Lung (tissue), 12 donors: ENCODE measurements around the gene DISP2. TPM values are rescaled to one million over a fixed set of nuclear protein-coding genes. Genes with fewer than 3 reads are reported as not detected.
A peak's percentile ranks its signal among the peaks of the same experiment; 100 is the strongest.

ENCODE experiments used
- ATAC-seq: fragments of 200-7000 bp; cut with Tn5 transposase; one replicate; pipeline ENCODE4 v1.9.1; 2020; ENCODE audit warnings: moderate number of reproducible peaks; ENCODE audit not compliant: insufficient read depth, low FRiP score
- DNase-seq, 3 donors: peaks; one replicate each; pipeline ENCODE4 v3.0.0-alpha.2; 2013 to 2017
- H3K27ac ChIP-seq, 2 donors: one replicate each; pipeline ENCODE4 v1.5.1; 2013; ENCODE audit warnings: mild to moderate bottlenecking in 2 of 2, moderate library complexity in 2 of 2, control low read depth in 1 of 2, inconsistent platforms in 1 of 2, low read depth in 1 of 2, low read length in 1 of 2
- H3K27me3 ChIP-seq, 3 donors: one replicate each; pipeline ENCODE4 v1.5.1; 2013; ENCODE audit warnings: low read length in 2 of 3; ENCODE audit not compliant: control insufficient read depth in 3 of 3, insufficient read depth in 3 of 3
- H3K36me3 ChIP-seq, 4 donors: one replicate each; pipeline ENCODE4 v1.5.1; 2013; ENCODE audit warnings: low read length in 4 of 4, mild to moderate bottlenecking in 1 of 4, moderate library complexity in 1 of 4; ENCODE audit not compliant: control insufficient read depth in 4 of 4, insufficient read depth in 4 of 4
- H3K4me1 ChIP-seq, 5 donors: one replicate each; pipeline ENCODE4 v1.5.1; 2013; ENCODE audit warnings: low read length in 5 of 5, mild to moderate bottlenecking in 2 of 5, moderate library complexity in 1 of 5; ENCODE audit not compliant: control insufficient read depth in 5 of 5, insufficient read depth in 5 of 5
- H3K4me3 ChIP-seq: one replicate; pipeline ENCODE4 v1.5.1; 2013; ENCODE audit warnings: mild to moderate bottlenecking, control low read depth, moderate library complexity
- H3K9ac ChIP-seq, 2 donors: one replicate each; pipeline ENCODE4 v1.5.1; 2013; ENCODE audit warnings: low read length in 2 of 2, control low read depth in 1 of 2; ENCODE audit not compliant: insufficient read depth in 1 of 2
- H3K9me3 ChIP-seq, 4 donors: one replicate each; pipeline ENCODE4 v1.5.1; 2013; ENCODE audit warnings: low read length in 3 of 4, mild to moderate bottlenecking in 1 of 4, moderate library complexity in 1 of 4; ENCODE audit not compliant: control insufficient read depth in 4 of 4, insufficient read depth in 3 of 4
- CTCF ChIP-seq: IDR thresholded peaks from 2 replicates; pipeline ENCODE4 v1.5.1; 2012; ENCODE audit warnings: mild to moderate bottlenecking; ENCODE audit errors: control extremely low read depth, extremely low read depth
- WGBS, 2 donors: extraction: QIAGEN DNeasy Blood & Tissue Kit; methylation state at CpG; one replicate each; pipeline ENCODE4 v1.1.7; 2013; 5-methylcytosine and 5-hydroxymethylcytosine counted together
- polyA plus RNA-seq, 2 donors: library from polyadenylated mRNA; stranded (reverse); fragments of 200-250 nt; gene quantifications; one replicate each; pipeline ENCODE4 v1.2.1, GENCODE V29; 2013
- total RNA-seq, 2 donors: library from RNA; depleted of rRNA in 1 of 2; stranded (reverse); fragments of >200 nt in 1 of 2; gene quantifications; one replicate each; pipeline ENCODE4 v1.2.1, GENCODE V29; 2014 to 2021
- donor health status: control.
- donor health status: control.
- donor health status: Bipolar disorder and iron deficiency.
- donor health status: healthy.
- donor health status: DM: yes; HTN: yes; CAD: no.

The DISP2 gene
- total and polyA plus RNA-seq, 4 donors = 0.06 to 2.5 (median 0.76) TPM

GRCh38 chr15:40420071-40420713, 62.2 kb downstream of the DISP2 start:
- peak overlapping the region; percentile 17 to 59 for H3K27ac ChIP-seq
- H3K27me3 ChIP-seq = no peaks in the 10 kb centered on the region
- 80 to 81% methylated on average over 11 of the region's 11 CpGs for WGBS, 2 donors
- TF ChIP-seq CTCF = no peak
- H3K4me1 ChIP-seq = peaks cover 0 to 3% (median 0%) of the 10 kb centered on the region in 5 donors
- H3K9ac ChIP-seq = no peak overlapping the region
- H3K9me3 ChIP-seq = no peaks in the 10 kb centered on the region
- ATAC-seq (no peak), DNase-seq (no peak)
- H3K4me3 ChIP-seq = no peak overlapping the region
- H3K36me3 ChIP-seq = peaks cover 2 to 22% (median 8%) of the 10 kb centered on the region in 4 donors

GRCh38 chr15:40420793-40421192, 62.8 kb downstream of the DISP2 start:
- 52 to 54% methylated on average over 3 of the region's 3 CpGs for WGBS, 2 donors
- Histone ChIP-seq H3K4me1 (peaks cover 0 to 3% (median 0%) of the 10 kb centered on the region in 5 donors), H3K9ac (no peak overlapping the region), H3K27ac (no peak overlapping the region), H3K4me3 (no peak overlapping the region), H3K36me3 (peaks cover 0 to 16% (median 5%) of the 10 kb centered on the region in 4 donors), H3K9me3 (no peaks in the 10 kb centered on the region), H3K27me3 (no peaks in the 10 kb centered on the region)
- DNase-seq = no peak
- peak; percentile 28 for ATAC-seq
- no peak for TF ChIP-seq CTCF

- peak; percentile 88 for ATAC-seq
- Histone ChIP-seq H3K9me3 (no peaks in the 10 kb centered on the region), H3K9ac (no peak overlapping the region), H3K4me3 (no peak overlapping the region), H3K36me3 (peaks cover 0 to 8% (median 2%) of the 10 kb centered on the region in 4 donors), H3K27me3 (no peaks in the 10 kb centered on the region), H3K4me1 (peaks cover 0 to 3% (median 0%) of the 10 kb centered on the region in 5 donors), H3K27ac (no peak overlapping the region)
- TF ChIP-seq CTCF = peak; percentile 93
- peak; percentile 77 to 82 (median 77) for DNase-seq
- 15% methylated on average over 31 of the region's 31 CpGs for WGBS, 2 donors
These were observed 63.5 kb downstream of the DISP2 start for GRCh38 chr15:40421246-40422157.
